Heart left ventricle (tissue), 16 donors: ENCODE data around the gene ANXA2R. TPM values are rescaled to one million over a fixed set of nuclear protein-coding genes. Genes with fewer than 3 reads are reported as not detected.
"Not testable (repeated sequence)": the region's sequence is repeated elsewhere in the genome, so short reads cannot be mapped to it uniquely, and the experiment has no call there.

ENCODE experiments used
- ATAC-seq, 4 donors: fragments of 200-7000 bp; cut with Tn5 transposase; one replicate each; pipeline ENCODE4 v1.9.1; 2020 to 2022; ENCODE audit warnings: moderate library complexity in 4 of 4, mild to moderate bottlenecking in 3 of 4, moderate number of reproducible peaks in 1 of 4
- DNase-seq, 5 donors: peaks; one replicate each; pipeline ENCODE4 v3.0.0-alpha.2; 2020
- H3K27ac ChIP-seq, 12 donors: fragments of 200-600 bp; sonication (generic) in 4 of 12; one replicate each; pipeline versions ENCODE4 v1.5.0 to v1.8.0; 2016 to 2022; ENCODE audit warnings: mild to moderate bottlenecking in 2 of 12
- H3K27me3 ChIP-seq, 9 donors: fragments of 200-600 bp; sonication (generic) in 2 of 9; one replicate each; pipeline versions ENCODE4 v1.5.1 to v1.8.0; 2016 to 2022; ENCODE audit warnings: mild to moderate bottlenecking in 3 of 9
- H3K36me3 ChIP-seq, 9 donors: fragments of 200-600 bp; sonication (generic) in 2 of 9; one replicate each; pipeline versions ENCODE4 v1.5.0 to v1.8.0; 2018 to 2022; ENCODE audit warnings: mild to moderate bottlenecking in 2 of 9
- H3K4me1 ChIP-seq, 12 donors: fragments of 200-600 bp; sonication (generic) in 4 of 12; one replicate each; pipeline versions ENCODE4 v1.5.0 to v1.8.0; 2016 to 2022; ENCODE audit warnings: mild to moderate bottlenecking in 3 of 12
- H3K4me3 ChIP-seq, 12 donors: fragments of 200-600 bp; sonication (generic) in 4 of 12; one replicate each; pipeline versions ENCODE4 v1.5.0 to v1.8.0; 2017 to 2022; ENCODE audit warnings: mild to moderate bottlenecking in 9 of 12, moderate library complexity in 4 of 12
- H3K9me3 ChIP-seq, 12 donors: fragments of 200-600 bp; sonication (generic) in 4 of 12; one replicate each; pipeline versions ENCODE4 v1.5.0 to v1.8.0; 2016 to 2022; ENCODE audit warnings: mild to moderate bottlenecking in 1 of 12
- CTCF ChIP-seq, 12 donors: fragments of 200-600 bp; sonication (generic) in 4 of 12; IDR thresholded peaks; one replicate each; pipeline versions ENCODE4 v1.5.0 to v1.8.0; 2018 to 2022; ENCODE audit warnings: antibody characterized with exemption in 12 of 12, mild to moderate bottlenecking in 5 of 12
- POLR2A ChIP-seq, 2 donors: fragments of 450-650 bp; IDR thresholded peaks; one replicate each; pipeline ENCODE4 v1.6.1; 2017; ENCODE audit warnings: antibody characterized with exemption in 2 of 2, mild to moderate bottlenecking in 2 of 2, moderate library complexity in 2 of 2
- WGBS, 4 donors: extraction: QIAGEN DNeasy Blood & Tissue Kit in 2 of 4; methylation state at CpG; one replicate each; pipeline versions ENCODE4 v1.1.5 to v1.1.7; 2013 to 2018; 5-methylcytosine and 5-hydroxymethylcytosine counted together
- intact Hi-C, 10 donors: fragments of 100-400 bp; cut with DNase I; formaldehyde crosslinking; loops; one replicate each; pipeline versions ENCODE4 v1.11.1 to v1.14.2; 2022
- polyA plus RNA-seq, 2 donors: library from polyadenylated mRNA; stranded (reverse); fragments of 200-250 nt; gene quantifications; one replicate each; pipeline ENCODE4 v1.2.3, GENCODE V29; 2013
- total RNA-seq, 9 donors: library from RNA; depleted of rRNA in 2 of 9; stranded (reverse); fragments of >200 nt in 2 of 9; fragmentation: NEBNext Ultra II Directional in 3 of 9; extraction: Animal tissue kit (Norgen Biotek cat#: 25700) in 3 of 9; gene quantifications; one replicate each; pipeline versions ENCODE4 v1.1.0 to v1.2.4, GENCODE V29; 2016 to 2023
- donor health status: ischemic (EF 13 %, LVEDD 7.1; RV severe dilation, severe dysfunction).
- donor health status: healthy with polysubstance abuse.
- donor health status: DM: no; HTN: yes; CAD: no.
- donor health status: DM: no; HTN: no; CAD: no.
- donor health status: ischemic (EF 25% LVEDD 6.9; RV normal size, moderate dysfunction).
- donor health status: ischemic (EF 25% LVEDD 5.7; RV mildly dilated, moderate dysfunction).
- donor health status: healthy.
- donor health status: DM: yes; HTN: yes; CAD: no.
- donor health status: ischemic (EF 35%, LVEDD 5.7; RV mildly dilated, moderate dysfunction).
- donor health status: nonischemic (EF 11% LVEDD 7.7; RV severe dilation, severe dysfunction).
- donor health status: DM: yes; HTN: yes; CAD: no.
- donor health status: PGD.
- donor health status: ischemic (EF 29% LVEDD 5.4; RV normal size, mild dysfunction).
- donor health status: nonischemic (EF 23%, LVEDD 6.1; RV moderate dilation, normal function).

Gene ANXA2R
- total and polyA plus RNA-seq, 11 donors, result 0.49 to 2.4 (median 1.4) TPM

- TF ChIP-seq POLR2A (IDR thresholded peaks at IDR 0.05), result no peak
- TF ChIP-seq CTCF (IDR thresholded peaks at IDR 0.05), result peak; percentile 36 to 69 (median 52)
- peak in 1 of 4 donors; percentile 37 for ATAC-seq
- WGBS, 4 donors, result 93 to 98% (median 97%) methylated on average over 12 of the region's 12 CpGs
- Histone ChIP-seq H3K36me3 (peaks cover 0 to 49% (median 36%) of the 10 kb centered on the region in 9 donors), H3K4me3 (no peak overlapping the region), H3K9me3 (no peaks in the 10 kb centered on the region), H3K27me3 (no peaks in the 10 kb centered on the region), H3K27ac (no peak overlapping the region), H3K4me1 (peaks cover 0 to 40% (median 18%) of the 10 kb centered on the region in 12 donors)
- intact Hi-C loops, result loop anchor here in 3 of 10 donors (5.0 to 10.0 kb wide), 2 partner anchors 33 to 311 kb away; no protein-coding TSS in a partner anchor
- DNase-seq, result no peak
Measured at GRCh38 chr5:43073597-43074546, 33.8 kb upstream of the ANXA2R start.

GRCh38 chr5:43069401-43069720 is 29.2 kb upstream of the ANXA2R start:
- H3K27ac ChIP-seq, H3K27me3 ChIP-seq, ATAC-seq, DNase-seq, H3K9me3 ChIP-seq: not testable (repeated sequence)
- Histone ChIP-seq H3K4me1 (peaks cover 5 to 44% (median 22%) of the 10 kb centered on the region in 12 donors), H3K36me3 (peaks cover 0 to 37% (median 26%) of the 10 kb centered on the region in 9 donors), H3K4me3 (peak overlapping the region in 5 of 12 donors; percentile 60 to 89 (median 79))
- 85 to 92% (median 89%) methylated on average over 3 of the region's 3 CpGs for WGBS, 4 donors
- intact Hi-C loops, result loop anchor here in 6 of 10 donors (5.0 to 10.0 kb wide), 7 partner anchors 33 to 255 kb away; partner anchors contain the start of genes ZNF131 (in 2 of the 6), HMGCS1 (in 1 of the 6) and SELENOP (in 1 of the 6)

- H3K27me3 ChIP-seq, result no peaks in the 10 kb centered on the region
- 58 to 72% (median 62%) methylated on average over 2 of the region's 2 CpGs for WGBS, 4 donors
- TF ChIP-seq CTCF (IDR thresholded peaks at IDR 0.05), result no peak
- TF ChIP-seq POLR2A (IDR thresholded peaks at IDR 0.05), result no peak
- H3K36me3 ChIP-seq, result peaks cover 0 to 37% (median 26%) of the 10 kb centered on the region in 9 donors
- DNase-seq (no peak), ATAC-seq (no peak)
- intact Hi-C loops, result loop anchor here in 6 of 10 donors (5.0 to 10.0 kb wide), 7 partner anchors 34 to 253 kb away; partner anchors contain the start of genes ZNF131 (in 2 of the 6), HMGCS1 (in 1 of the 6) and SELENOP (in 1 of the 6)
- H3K27ac ChIP-seq, result peak overlapping the region in 10 of 12 donors; percentile 90 to 100 (median 98)
- peaks cover 5 to 45% (median 23%) of the 10 kb centered on the region in 12 donors for H3K4me1 ChIP-seq
- H3K4me3 ChIP-seq, result peak overlapping the region; percentile 42 to 95 (median 82)
- no peaks in the 10 kb centered on the region for H3K9me3 ChIP-seq
Measured at GRCh38 chr5:43068037-43068436, 27.9 kb upstream of the ANXA2R start.

- Histone ChIP-seq H3K27ac (peak overlapping the region; percentile 90 to 100 (median 99)), H3K27me3 (no peaks in the 10 kb centered on the region), H3K36me3 (peaks cover 0 to 33% (median 21%) of the 10 kb centered on the region in 9 donors), H3K4me3 (peak overlapping the region; percentile 42 to 95 (median 82)), H3K9me3 (no peaks in the 10 kb centered on the region), H3K4me1 (peaks cover 5 to 45% (median 23%) of the 10 kb centered on the region in 12 donors)
- TF ChIP-seq POLR2A (IDR thresholded peaks at IDR 0.05) (no peak), CTCF (IDR thresholded peaks at IDR 0.05) (no peak)
- intact Hi-C loops, result loop anchor here in 8 of 10 donors (1.0 to 10.0 kb wide), 14 partner anchors 26 to 252 kb away; partner anchors contain the start of genes ZNF131 (in 3 of the 8), ANXA2R (in 2 of the 8), HMGCS1 (in 1 of the 8) and SELENOP (in 1 of the 8)
- 0 to 1% (median 1%) methylated on average over 30 to 45 of the region's 45 CpGs for WGBS, 4 donors
- ATAC-seq (peak; percentile 66 to 79 (median 76)), DNase-seq (peak; percentile 86 to 91 (median 90))
Measured at GRCh38 chr5:43066799-43067741, 27.0 kb upstream of the ANXA2R start.
